NOMO-1 treated with dmso at 0.1 percent for 144 hours (cell line): ENCODE data around the gene CREM.
"Not testable (repeated sequence)": the region's sequence is repeated elsewhere in the genome, so short reads cannot be mapped to it uniquely, and the experiment has no call there.

Experiments used
- DNase-seq: peaks from one replicate; lab custom pipeline; 2025; ENCODE audit not compliant: unreplicated experiment; lab: John Stamatoyannopoulos, UW

The CREM gene

DNA sequence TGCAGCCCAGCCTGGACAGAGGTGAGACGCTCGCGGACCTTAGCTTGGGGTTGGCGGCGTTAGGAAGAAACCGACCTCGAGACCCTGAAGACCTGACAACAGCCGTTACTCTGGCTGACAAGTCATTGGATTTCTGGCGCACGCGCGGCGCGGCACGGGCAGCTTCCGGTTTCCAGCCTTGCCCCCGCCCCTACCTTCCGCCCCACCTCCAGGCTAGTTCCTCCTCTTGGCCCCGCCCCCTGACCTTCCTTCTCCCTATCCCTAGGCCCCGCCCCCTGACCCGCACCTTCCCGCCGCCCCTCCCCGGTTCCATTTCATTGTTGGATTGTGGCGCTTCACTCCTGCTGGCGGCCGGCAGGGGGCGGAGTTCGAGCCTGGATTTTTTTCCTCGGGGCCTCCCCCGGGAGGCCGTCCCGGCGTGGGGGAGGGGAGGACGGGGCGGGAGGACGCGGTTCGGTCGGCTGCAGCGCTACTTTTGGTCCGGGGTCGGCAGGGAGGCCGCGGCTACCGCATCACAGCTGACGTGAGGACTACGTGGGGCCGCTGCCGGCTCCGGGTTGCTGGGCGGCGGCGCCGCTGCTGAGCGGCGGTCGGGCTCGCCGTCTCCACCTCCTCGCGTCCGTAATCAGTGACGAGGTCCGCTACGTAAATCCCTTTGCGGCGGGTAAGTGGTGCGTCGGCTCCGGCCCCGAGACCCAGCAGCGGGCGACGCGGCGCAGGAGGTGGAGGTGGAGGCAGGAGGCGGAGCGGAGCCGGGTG, at the start of gene CREM:
Gene CREM (plus strand): TSS at position 317 of the 759 bp plus-strand sequence. CDS start 10,990 bp downstream, outside the sequence.
- peak; percentile 93 for DNase-seq

DNA sequence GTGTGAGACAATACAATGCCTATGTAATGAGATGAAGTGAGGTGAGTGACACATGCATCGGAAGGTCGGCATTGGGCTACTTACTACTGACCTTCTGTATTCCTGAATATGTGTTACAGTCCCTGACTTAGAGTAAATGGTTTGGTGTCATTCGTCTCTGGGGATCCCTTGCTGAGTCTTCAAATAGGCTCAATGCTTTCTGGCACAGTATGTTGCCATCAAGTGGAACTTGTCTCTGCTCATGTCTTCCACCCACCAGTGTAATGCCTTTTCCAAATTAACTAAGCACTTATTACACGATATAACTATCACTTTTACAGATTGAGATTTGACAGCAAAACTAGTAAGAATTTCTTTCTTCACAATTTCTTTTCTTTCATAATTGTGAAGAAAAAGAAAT, 47.4 kb upstream of the CREM start:
- DNase-seq, result no peak

DNA sequence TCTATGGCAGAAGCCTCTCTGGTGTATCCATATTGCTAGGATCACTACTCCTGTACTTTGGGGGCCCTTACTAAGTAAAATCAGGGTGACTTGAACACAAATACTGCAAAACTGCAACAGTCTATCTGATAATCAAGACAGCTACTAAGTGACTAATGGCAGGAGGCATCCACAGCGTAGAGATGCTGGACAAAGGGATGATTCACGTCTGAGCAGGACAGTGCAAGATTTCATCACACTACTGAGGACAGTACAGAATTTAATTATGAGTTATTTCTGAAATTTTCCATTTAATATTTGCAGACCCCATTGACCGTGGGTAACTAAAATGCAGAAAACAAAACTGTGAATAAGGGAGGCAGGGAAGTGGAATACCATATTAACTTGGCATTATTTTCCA, 46.9 kb upstream of the CREM start:
- no peak for DNase-seq

DNA sequence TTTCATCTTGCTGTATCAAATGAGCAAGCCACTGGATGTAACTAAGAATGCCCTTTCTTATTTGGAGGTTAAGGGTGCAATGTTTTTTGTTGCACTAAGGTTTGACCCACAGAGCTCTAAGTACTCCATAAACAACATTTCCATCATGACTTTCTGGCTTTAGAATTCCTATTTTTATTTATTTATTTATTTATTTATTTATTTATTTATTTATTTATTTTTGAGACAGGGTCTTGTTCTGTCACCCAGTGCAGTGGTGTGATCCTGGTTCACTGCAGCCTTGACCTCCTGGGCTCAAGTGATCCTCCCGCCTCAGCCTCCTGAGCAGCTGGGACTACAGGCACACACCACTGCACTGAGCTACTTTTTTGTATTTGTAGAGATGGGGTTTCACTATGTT, 46.4 kb upstream of the CREM start:
- DNase-seq, result not testable (repeated sequence)

DNA sequence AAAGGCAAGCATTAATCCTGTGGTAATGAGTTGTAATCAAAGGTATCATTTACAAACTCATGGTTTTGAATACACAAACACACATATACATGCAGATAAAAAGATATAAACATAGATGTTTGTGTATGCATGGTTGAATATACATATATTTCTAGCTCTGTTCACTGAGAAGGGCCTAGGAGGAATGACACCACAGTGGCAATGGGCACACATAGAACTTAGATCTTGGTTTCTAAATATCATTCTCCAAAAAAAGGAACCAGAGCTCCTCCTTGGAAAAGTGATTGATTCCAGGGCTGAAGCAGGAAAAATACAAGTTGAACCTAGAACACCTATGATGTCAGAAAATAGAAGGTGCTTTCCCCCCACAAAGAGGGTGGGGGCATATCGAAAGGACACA, 43.4 kb upstream of the CREM start:
- no peak for DNase-seq

DNA sequence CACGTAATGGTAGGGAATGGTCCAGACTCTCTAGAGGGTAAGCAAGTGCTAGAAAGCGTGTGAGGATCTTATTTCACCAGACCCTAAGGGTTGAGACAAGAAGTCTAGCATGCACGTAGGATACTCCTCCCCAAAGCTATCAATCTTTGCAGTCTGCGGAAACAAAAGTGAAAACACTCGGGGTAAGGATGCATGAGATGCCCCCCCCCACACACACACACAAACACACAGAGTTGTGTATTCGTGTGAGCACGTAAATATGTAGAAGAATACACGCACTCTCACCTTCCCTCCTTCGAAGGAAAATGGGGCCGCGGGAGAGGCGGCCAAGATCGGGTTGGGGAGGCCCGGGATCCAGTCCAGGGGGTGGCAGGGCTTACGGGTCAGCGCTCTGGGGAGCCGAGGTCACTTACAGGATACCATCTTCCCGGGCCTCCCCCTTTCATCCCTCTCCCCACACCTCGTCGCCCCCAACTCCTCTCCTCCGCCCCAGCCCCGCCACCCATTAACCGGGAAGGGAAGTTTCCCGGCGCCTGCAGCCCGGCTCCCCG, 37.0 kb upstream of the CREM start:
- no peak for DNase-seq

DNA sequence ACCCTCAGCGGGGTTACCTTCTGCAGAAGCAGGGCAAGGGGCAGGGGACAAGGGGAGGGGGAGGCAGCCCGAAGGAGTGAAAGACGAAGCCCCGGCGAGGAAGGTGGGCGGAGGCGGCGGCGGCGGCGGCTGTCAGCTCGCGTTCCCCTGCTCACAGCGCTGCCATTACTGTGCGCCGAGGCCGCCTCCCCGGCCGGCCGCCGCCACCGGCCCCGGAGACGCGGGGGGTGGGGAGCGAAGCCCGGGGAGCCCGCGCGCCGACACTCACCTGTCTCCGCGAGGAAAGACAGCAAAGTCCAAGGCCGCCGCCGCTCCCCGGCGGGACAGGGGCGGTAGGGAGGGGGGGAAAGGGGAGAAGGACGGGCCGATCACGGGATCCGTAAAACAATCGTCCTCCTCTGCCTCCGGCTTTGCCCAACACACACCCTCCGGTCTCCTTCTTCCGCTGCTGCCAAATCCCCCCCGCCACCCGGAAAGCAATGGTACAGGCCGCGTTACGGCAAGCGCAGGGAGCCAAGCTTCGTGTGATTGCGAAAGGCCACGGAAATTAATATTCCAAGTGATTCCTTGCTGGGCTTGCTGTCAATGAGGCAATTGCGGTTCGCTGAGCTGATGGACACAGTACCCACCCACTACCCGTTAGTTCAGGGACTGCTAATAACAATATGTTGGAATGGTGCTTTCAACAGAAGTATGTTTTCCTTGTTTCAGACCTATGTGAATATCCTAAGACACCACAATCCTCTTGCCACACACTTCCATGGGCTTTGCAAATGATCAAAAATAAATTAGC, 36.3 kb upstream of the CREM start, which contains the start of gene CUL2:
Gene CUL2 (minus strand): TSS at position 180 of the 793 bp plus-strand sequence. CDS start 19,024 bp downstream, outside the sequence.
- peak; percentile 95 for DNase-seq

DNA sequence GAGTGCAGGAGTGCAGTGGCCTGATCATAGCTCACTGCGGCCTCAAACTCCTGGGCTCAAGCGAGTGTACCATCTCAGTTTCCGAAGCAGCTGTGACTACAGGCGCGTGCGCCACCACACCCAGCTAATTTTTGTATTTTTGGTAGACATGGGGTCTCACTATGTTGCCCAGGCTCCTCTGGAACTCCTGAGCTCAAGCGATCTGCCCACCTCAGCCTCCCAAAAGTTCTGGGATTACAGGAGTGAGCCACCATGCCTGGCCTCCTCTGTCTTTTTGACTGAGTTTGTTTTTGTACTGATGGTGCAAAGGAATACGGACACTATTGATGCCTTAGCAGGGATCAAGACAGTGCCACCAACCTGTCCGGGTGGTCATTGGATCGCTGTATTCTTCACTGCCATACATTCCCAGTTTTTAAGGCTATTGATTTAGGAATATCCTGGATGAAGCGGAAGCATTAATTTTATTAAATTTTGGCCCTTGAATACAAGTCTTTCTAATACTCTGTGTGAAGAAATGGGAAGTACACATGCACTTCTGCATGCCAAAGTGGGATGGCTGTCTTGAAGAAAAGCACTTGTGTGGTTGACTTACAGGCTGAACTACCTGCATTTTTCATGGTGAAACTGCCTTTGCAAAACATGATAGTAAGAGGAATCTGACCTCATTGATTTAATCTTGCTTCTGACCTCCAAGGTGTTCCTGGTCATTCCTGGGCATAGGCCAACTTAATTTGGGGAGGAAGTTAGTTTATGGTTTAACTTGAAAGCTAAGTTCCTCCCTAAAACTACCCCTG, 34.5 kb upstream of the CREM start:
- no peak for DNase-seq

DNA sequence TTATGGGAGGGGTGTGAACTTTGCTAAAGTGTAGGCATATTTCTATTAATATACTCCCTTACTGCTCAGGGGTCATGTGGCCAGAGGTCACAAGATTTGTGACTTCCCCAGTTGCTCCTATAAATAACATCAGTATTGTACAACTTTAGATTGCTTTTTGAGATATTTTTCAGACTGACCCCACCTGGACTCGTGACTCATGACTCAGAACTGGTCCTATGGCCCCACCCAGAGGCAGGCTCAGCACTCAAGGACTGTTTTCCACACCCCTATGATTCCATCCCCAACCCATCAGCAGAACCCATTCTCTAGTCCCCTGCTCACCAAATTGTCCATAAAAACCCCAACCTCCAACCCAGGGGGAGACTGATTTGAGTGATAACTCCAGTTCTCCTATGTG, 33.8 kb upstream of the CREM start:
- DNase-seq, result no peak

DNA sequence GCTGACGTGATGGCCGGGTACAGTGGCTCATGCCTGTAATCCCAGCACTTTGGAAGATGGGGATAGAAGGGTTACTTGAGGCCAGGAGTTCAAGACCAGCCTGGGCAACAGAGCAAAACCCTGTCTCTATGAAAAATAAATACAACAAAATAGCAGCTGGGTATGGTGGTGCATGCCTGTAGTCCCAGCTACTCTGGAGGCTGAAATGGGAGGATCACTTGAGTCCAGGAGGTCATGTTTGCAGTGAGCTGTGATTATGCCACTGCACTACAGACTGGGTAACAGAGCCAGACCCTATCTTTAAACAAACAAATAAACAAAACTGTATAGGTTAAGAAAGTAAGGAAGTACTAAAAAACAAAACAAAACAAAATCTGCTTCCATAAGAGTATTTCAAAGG, 30.3 kb upstream of the CREM start:
- no peak for DNase-seq

DNA sequence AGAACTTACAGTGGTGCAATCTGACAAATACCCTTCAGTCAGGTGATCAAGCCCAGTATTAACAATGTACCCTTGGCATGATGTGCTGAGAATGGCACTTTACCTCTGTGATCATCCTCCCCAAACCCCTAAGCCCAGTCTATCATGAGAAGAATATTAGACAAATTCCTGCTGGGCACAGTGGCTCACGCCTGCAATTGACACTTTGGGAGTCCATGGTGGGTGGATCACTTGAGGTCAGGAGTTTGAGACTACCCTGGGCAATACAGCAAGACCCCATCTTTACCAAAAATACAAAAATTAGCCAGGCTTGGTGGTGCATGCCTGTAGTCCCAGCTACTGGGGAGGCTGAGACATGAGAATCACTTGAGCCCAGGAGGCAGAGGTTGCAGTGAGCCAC, 29.1 kb upstream of the CREM start:
- DNase-seq, result no peak

DNA sequence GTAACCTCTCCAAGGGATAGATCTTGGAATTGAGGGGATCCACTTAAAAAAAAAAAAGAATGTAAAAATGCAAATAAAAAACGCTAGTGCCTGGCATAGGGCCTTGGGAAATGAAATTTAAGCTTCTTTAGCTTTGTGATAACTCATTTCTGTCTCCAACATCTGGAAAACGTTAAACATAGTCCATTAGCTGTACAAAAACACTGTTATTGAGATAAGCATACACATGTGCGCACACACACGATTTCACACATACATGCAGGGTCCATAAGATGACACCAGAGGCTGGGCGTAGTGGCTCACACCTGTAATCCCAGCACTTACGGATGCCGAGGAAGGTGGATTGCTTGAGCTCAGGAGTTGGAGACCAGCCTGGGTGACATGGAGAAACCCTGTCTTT, 22.8 kb upstream of the CREM start:
- DNase-seq, result no peak

DNA sequence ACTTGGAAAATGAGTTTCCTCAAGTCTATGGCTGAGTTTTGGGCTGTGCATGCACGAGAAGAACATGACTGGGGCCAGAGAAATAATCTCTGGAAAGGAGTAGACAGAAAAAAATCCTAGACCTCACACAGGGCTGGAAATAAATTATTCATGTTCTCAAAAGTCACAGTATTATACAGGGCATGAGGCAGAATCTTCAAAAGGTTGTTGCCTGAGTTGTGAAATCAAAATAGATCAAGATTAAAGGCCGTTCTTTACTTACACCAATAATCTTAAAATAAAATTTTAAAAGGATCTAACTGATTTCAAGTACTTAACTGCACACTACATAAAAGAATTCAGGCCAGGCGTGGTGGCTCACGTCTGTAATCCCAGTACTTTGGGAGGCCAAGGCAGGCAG, 14.1 kb upstream of the CREM start:
- no peak for DNase-seq

DNA sequence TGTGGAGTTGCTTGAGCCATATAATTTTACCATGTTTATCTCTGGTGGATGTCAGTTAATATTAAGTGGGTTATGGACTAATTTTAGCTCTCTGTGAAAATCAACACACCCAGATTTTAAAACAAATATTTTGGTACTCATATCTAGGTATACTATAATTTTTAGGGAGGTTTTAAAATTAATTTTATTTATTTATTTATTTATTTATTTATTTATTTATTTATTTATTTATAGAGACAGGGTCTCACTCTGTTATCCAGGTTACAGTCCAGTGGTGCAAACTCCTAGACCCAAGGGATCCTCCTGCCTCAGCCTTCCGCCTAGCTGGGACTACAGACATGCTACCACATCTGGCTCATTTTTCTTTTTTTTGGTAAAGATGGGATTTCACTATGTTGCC, 7.3 kb upstream of the CREM start:
- DNase-seq, result no peak

DNA sequence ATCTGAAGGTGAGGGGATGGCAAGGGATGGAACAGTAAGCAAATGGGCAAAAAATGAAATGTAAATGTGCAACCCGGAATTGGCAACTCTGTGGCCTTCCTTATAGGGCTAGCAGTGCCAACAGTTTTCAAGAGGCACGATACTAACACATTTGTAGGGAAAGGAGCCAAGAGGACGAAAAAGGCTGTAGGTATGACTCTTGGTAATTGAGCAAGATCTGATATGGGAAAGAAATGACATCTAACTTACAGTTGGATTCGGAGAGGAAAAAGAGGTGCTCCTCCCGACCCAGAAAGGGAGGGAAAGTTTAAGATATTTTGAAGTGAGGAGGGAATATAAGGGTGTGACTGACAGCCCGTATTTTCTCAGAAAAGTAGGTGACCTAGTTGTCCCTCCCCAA, 2.1 kb upstream of the CREM start:
- no peak for DNase-seq

DNA sequence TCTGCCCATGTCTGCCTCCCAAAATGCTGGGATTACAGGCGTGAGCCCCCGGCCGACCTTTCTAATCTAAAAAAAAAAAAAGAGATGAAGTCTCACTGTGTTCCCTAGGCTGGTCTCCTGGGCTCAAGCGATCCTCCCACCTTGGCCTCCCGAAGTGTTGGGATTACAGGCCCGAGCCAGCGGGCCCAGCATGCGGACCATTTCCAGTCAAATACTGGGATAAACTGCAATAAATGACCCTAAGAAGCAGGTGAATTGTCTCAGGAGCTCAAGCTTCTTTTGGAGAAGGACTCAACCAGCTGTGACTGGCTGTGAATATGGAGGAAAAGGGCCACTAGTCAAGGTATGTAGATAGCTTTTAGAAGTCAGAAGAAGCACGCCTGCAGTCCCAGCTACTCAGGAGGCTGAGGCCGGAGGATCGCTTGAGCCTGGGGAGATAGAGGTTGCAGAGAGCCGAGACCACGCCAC, 550 bp upstream of the CREM start:
- DNase-seq, result no peak

DNA sequence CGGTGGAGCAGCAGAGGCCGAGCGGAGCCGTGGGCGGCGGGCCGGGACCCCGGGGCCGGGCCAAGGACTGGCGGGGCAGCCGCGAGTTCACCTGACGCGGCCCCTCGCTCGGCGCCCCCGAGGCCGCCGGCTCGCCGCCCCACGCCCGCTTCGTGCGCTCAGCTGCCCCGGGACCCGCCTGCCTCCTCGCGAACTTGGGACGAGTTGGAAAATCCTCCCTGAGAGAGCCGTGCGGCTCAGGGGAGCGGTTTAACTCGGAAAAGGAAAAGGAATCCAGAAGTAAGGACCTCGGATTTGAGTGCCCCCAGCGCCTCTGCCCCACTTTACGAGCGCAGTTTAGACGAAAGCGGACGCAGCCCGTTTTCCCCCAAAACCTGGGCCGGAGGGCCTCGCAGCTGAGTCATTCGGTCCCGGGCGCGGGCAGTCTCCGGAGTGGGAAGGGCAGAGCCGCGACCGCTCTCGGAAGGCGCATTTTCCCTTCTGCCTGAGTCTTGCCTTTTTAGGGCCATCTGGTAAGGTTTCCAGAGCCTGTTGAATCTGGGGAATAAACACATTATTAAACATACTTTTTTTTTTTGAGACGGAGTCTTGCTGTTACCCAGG, 744 bp downstream of the CREM start:
- no peak for DNase-seq

DNA sequence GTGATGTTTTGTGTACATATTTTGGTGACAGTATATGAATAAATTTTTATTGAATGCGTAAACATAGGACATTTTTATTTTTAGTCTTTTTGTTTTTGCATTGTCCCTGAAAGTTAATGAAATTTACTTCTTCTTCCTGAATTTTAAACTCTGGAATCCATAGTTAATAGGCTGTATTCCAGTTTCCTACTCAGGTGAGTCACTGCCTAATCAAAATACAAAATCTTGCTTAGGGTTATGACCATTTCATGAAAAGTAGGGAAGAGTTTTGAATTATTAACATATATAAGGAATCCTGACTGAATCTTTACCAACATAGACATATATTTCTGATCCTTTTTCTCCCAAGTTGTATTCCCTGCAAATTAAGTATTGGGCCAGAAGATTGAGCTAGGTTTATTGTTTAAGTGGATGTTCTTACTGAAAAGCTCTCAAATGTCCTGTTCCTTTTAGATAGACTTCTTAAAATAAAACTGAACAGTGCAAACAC, 2.6 kb downstream of the CREM start:
- DNase-seq, result no peak

DNA sequence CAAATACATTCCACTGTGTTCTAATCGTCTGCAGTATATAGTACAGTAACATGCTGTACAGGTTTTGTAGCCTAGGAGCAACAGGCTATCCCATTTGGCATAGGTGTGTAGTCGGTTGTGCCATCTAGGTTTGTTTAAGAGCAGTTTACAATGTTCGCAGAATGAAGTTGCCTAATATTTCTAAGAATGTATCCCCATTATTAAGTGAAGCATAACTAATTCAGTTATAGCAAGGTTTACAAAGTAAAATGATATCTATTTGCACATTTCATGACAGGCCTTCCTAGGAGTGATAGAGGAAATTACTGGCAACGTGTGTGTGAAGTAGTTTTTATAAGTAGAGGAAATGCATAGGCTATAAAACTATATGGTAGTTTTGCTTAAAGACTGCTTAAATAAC, 4.0 kb downstream of the CREM start:
- DNase-seq, result no peak

DNA sequence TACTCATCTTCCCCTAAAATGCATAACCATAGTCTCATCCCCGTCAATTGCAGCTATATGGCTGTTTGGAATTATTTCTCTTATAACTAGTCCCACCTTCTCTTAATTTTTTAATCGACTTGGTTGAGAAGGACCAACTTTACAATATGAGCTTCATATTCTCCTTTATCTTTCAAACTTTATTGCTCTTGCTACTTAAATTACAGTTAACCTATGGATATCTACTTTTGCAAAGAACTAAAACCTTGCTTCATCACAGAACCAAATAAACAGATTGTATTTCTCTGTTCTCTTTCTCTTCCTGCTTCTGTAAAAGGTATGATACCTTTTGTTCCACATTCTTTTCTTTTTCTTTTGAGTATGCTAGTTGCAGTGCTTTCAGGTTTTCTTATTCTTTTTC, 6.1 kb downstream of the CREM start:
- no peak for DNase-seq

DNA sequence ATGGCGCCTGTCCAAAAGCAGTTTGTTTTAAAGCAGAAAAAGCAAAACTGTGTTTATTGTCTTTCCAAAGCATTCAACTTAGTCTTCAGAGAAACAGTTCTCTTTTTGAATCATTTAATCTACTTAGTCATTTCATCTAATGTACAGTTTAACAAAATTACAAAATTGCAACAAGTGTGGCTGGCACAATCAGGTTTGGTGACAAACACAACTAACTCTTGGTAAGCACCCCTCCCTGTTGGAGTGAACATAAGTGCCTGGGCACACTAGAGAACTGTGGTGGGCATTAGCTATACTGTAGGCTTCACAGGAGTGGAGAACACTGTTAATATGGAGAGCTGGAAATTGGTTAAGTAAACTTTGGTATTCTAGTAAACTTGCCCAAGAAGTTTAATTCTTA, 6.9 kb downstream of the CREM start:
- no peak for DNase-seq
